H1 (cell line): ENCODE results near the gene BIN1. TPM values are rescaled to one million over a fixed set of nuclear protein-coding genes. Genes with fewer than 3 reads are reported as not detected.

Experiments
- RBBP5 ChIP-seq: IDR thresholded peaks from 2 replicates; pipeline ENCODE4 v1.7.1; 2012; ENCODE audit warnings: low read depth, mild to moderate bottlenecking, inconsistent platforms, low read length, moderate library complexity, borderline replicate concordance
- SP4 ChIP-seq: IDR thresholded peaks from 2 replicates; pipeline ENCODE4 v1.6.1; 2012; ENCODE audit warnings: low read length, inconsistent platforms
- TAF7 ChIP-seq: optimal IDR thresholded peaks from 2 replicates; pipeline ENCODE3; 2011; ENCODE audit warnings: low read depth, mild to moderate bottlenecking, inconsistent platforms, low read length, moderate library complexity, borderline replicate concordance
- polyA plus RNA-seq, 7 experiments: library from polyadenylated mRNA; depleted of rRNA in 3 of 7; stranded (reverse) in 5 of 7; unstranded in 2 of 7; fragments of >200 nt in 5 of 7; fragments of 200-250 nt in 2 of 7; gene quantifications; 1 replicate in 5 of 7; 2 replicates in 1 of 7; 4 replicates in 1 of 7; pipeline versions ENCODE4 v1.2.1 to v1.2.3, GENCODE V29; 2011 to 2013; ENCODE audit warnings: missing spikeins in 2 of 7, mixed read lengths in 2 of 7
- total RNA-seq: library from RNA; stranded (reverse); fragmentation: NEBNext Ultra II Directional; extraction: Animal tissue kit (Norgen Biotek cat#: 25700); gene quantifications from 2 replicates; pipeline ENCODE4 v1.2.1, GENCODE V29; 2021
- TF ChIP-seq, protein P1 (sequence below), 3 experiments: IDR thresholded peaks; 1 replicate in 2 of 3; 2 replicates in 1 of 3; pipeline versions ENCODE4 v1.5.1 to v1.6.1; 2011; ENCODE audit warnings: low read length in 3 of 3, mild to moderate bottlenecking in 3 of 3, inconsistent platforms in 2 of 3, low read depth in 1 of 3, moderate library complexity in 1 of 3; ENCODE audit not compliant: insufficient read depth in 1 of 3; ENCODE audit errors: control extremely low read depth in 1 of 3

BIN1 gene
- total and polyA plus RNA-seq, 2 of the 8 experiments (the other 6 are each of a cell fraction or from before 2014, with no cell fraction given) = 23.6 to 35.6 TPM

- TF ChIP-seq, protein P1, sequence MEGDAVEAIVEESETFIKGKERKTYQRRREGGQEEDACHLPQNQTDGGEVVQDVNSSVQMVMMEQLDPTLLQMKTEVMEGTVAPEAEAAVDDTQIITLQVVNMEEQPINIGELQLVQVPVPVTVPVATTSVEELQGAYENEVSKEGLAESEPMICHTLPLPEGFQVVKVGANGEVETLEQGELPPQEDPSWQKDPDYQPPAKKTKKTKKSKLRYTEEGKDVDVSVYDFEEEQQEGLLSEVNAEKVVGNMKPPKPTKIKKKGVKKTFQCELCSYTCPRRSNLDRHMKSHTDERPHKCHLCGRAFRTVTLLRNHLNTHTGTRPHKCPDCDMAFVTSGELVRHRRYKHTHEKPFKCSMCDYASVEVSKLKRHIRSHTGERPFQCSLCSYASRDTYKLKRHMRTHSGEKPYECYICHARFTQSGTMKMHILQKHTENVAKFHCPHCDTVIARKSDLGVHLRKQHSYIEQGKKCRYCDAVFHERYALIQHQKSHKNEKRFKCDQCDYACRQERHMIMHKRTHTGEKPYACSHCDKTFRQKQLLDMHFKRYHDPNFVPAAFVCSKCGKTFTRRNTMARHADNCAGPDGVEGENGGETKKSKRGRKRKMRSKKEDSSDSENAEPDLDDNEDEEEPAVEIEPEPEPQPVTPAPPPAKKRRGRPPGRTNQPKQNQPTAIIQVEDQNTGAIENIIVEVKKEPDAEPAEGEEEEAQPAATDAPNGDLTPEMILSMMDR (IDR thresholded peaks at IDR 0.05; ENCODE audit: control extremely low read depth in 1 of 3, insufficient read depth in 1 of 3, low read depth in 1 of 3, low read length in 3 of 3) = no peak
- no peak for TF ChIP-seq SP4
- no peak for TF ChIP-seq TAF7
- no peak for TF ChIP-seq RBBP5
These were observed 58.4 kb downstream of the BIN1 start (continued) for GRCh38 chr2:127048618-127048935.
